SU-DHL-6 (cell line): ENCODE measurements around the gene C5orf58.

Experiments used
- CTCF ChIP-seq: fragments of 200-600 bp; sonication (generic); IDR thresholded peaks from one replicate; pipeline ENCODE4 v1.5.1; 2017; ENCODE audit warnings: antibody characterized with exemption, mild to moderate bottlenecking, low read length, moderate library complexity; ENCODE audit not compliant: insufficient read depth, poor library complexity, severe bottlenecking
- EZH2phosphoT487 ChIP-seq: fragments of 200-600 bp; sonication (generic), shearing (Covaris generic); conservative IDR thresholded peaks from 2 replicates; pipeline ENCODE4 v1.6.1; 2018; ENCODE audit warnings: mild to moderate bottlenecking, antibody characterized with exemption, low read length, moderate library complexity, mixed read lengths

DNA sequence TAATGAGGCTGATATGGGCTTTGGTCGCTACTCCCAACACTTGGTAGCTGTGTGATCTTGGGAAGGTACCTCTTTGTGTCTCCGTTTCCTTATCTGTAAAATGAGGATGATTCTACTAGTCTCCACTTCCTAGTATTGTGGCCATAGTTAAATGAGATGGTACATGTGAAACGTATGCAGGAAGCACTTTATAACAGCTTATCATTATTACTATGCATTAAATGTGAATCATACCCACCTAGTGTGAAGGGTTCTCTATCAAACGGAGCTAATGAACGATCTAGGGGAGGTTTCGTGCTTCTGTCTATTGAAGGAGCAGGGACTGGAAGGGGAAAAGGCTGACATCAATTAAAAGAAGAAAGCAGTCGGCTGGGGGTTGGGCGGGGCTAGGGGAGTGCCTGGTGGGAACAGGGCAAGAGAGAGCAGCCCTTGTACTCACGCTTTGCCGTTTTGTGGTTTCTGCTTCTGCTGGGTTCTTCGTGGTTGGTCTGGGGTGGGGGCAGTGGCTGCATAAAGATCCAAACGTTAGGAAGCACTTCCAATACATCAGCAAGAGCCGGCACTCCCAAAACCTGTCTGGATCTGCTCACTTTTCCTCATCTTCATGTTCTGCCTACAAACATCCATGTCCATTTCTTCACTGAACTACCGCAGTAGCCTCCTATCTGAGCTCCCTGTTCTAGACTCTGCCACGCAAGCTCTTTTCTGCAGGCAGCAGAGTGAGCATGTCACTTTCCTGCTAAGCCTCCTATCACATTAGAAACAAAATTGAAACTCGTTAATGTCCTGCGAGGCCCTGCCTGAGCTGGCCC is 34.0 kb downstream of the C5orf58 start:
- TF ChIP-seq CTCF (no peak), EZH2phosphoT487 (no peak)
